GM18520 (cell line): ENCODE data around the gene GRPR.
"Not testable (repeated sequence)": the region's sequence is repeated elsewhere in the genome, so short reads cannot be mapped to it uniquely, and the experiment has no call there.

Experiments
- ATAC-seq: cut with Tn5 transposase; IDR thresholded peaks from one replicate; pipeline ENCODE4 v1.9.1; 2021; ENCODE audit not compliant: unreplicated experiment

Gene GRPR

DNA sequence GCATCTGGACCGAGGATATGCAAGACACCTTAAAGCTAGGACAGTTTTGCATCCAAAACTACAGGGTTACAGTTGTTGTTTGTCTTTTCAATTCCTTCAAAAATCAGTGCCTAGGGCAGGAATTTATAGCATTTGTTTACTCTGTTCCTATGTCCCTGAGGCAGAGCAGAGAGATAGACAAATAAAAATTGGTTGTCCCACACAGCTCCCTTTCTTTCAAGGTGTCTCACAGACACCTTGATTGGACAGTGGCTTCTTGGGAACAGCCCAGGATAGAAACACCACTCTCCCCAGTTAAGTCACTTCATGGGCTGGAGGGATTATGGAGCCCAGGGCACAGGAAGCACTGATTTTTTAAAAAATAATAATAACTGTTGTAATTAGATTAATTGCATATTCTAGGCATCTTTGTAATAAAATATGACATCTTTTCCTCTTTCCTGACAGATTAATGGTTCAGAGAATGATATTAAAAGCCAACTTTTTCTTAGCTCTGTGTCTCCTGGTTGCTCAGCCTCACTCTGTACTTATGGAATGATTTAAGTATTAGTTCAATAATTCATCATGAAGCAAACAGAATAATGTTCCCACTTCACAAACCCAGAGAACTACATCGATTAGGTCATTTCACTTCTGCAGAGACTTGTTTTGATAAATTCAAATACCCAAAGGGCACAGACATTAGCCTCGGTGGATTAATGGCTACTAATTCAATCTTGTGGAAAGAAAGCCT, 52.1 kb downstream of the GRPR start:
- ATAC-seq = no peak

DNA sequence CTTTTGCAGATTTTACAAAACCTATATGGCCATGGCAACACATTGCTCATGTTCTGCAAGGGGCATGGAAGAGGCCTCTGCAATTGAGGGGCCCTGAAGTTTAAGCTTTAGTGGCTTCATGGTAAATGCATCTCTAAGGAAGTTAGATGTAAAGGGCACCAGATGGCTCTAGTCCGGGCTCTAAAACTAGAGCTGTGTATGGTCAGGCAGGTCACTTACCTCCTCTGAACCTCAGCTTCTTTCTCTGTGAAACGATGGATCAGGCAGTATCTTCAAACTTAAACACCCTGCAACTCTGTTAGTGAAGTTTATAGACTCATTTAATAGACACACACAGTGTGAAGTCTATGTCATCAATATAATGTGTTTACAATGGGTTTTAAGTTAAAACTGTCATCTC, 53.9 kb downstream of the GRPR start:
- ATAC-seq = no peak

DNA sequence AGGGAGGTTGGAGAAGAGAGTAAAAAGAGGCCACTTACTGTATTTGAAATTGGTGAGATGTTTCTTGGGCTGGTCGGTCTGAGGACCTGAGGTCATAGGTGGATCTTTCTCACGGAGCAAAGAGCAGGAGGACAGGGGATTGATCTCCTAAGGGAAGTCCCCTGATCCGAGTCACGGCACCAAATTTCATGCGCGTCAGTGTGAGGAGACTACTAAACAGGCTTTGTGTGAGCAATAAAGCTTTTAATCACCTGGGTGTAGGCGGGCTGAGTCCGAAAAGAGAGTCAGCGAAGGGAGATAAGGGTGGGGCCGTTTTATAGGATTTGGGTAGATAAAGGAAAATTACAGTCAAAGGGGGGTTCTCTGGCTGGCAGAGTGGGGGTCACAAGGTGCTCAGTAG, 60.5 kb downstream of the GRPR start:
- not testable (repeated sequence) for ATAC-seq

DNA sequence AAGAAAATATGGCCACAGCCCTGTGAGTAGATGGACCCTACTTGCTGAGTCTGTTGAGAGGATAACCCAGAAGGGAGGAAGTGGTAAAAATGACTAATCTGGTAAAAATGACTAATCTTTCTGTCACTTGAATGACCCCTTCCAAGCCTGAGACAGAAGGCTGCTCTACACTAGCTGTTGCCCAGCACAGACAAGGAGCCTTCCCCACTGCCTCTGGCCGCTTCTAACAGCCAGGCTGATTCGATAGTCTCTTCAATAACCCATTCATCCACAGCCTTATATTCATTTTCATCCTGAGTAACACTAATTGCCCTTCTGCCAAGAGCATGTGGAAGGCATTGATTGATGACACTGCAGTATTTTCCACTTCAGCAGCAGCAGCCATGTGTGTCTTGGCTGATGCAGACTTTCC, 62.4 kb downstream of the GRPR start:
- peak; percentile 98 for ATAC-seq

DNA sequence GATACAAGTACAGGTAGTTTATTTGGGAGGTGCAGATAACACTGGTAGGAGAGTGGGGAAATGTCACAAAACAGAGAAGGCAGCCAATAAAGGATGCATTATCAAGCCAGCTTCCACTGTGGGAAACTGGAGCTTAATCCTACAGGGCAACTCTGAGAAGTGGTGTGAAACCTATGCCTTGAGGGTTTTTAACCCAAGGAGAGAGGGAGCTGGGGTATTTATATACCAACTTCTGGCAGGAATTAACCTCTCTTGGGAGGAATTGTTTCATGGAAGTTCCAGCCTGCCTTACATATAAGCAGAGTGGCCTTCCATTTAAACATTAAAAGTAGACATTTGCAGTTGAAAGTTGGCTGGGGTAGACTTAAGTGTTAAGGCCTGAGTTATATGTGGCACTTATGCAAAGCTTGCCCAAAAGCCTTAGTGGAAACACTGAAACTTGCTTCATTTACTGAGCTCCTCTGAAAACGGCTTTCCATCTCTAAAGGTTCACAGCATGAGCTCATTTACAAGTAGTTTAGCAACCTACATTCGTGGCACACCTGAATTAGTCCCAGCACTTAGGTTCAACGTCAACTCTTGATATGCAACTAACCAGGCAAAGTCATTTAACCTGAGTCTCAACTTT, 63.1 kb downstream of the GRPR start:
- no peak for ATAC-seq

DNA sequence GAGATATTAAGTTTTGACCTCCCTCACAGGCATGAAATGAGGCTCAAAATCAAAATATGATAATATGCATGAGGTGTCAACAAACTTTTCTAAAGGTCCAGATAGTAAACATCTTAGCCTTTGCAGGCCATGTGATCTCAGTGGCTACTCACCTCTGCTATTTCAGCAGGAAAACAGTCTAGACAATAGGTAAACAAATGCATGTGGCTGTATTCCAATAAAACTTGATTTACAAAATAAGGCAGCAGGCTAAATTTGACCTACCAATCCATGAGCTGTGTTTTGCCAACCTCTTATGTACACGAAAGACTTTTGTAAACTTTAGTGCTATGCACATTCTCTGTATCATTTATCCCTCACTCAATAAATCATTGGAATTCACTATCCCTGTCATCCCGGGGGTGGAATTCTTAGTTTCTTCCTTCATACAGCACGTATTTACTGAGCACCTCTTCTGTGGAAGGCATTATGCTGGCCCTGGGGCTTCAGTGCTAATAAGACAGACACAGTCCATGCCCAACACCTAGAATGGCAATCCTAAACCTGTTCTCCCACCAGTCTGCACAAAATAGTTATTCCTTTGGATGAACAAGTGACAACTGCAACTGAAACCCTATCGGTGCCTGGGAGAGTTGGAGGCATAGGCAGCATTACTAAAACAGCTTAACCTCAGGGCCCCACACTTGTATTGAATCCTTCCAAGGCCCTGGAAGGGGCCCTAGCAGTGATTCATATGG, 63.8 kb downstream of the GRPR start:
- ATAC-seq = no peak

DNA sequence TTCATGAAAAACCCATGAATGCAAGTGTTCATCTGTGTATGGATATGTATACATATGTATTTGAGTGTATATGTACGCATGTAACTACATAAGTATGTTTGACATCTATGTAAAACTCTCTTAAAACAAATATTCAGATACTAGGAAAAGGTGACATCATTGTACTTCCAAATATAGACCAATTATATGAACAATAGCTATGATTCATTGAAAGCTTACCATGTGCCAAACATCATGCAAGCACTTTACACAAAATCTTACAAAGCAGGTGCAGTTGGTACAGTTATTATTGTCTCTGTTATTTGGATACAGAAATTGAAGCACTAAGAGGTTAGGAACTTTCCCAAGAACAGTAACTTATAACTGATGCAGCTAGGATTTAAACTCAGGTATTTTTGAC, 65.3 kb downstream of the GRPR start:
- no peak for ATAC-seq

DNA sequence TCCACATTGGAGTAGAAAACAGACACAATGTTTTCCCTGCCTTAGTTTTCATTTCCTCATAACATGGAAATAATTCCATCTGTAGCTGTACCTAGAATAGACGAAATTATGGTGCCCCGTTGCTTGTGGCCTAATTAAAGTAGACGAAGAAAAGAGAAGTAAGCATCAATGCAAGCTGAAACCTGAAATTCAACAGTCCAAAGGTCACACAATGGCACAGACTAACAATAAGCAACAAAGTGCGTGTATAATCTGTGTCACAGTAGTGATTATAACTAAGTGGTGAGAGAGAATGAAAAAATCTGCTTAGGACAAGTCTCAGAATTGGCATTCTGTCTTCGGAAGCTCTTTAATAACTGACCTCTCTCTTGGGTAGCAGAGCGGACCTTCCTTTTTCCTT, 68.2 kb downstream of the GRPR start:
- ATAC-seq = no peak

DNA sequence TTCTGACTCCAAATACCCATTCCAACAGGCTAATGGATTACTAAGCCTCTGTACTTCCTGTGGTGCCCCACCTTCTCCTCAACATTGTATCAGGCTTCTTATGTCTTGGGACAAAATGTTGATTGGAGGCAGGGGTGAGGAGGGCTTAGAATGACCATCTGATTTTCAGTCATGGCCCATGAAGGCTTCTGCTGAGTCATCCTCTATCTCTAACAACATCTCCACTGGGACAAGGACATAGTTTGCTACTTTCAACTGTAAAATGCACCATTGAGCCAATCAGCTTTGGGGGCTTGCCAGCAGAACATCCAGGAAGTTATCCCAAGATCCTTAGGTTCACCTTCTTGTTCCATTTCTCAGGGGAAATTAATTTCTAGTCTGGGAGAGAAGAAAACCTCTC, 73.5 kb downstream of the GRPR start:
- no peak for ATAC-seq

DNA sequence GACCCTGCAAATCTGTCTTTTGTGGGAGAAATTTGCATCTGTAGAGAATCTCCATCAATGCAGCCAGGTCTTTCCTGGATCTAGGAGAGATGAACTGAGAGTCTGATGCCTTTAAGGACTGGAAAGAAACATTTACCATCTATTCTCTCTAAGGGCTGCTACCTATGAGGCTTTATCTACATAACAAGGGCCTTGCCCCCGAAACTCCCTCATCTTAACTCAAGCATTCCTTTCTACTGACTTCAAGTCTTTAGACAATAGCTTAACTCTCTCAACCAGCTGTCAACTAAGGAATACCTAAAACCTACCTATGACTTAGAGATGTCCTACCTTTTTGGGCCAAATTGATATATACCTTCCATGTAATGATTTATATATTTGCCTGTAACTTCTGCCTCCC, 76.0 kb downstream of the GRPR start:
- no peak for ATAC-seq

DNA sequence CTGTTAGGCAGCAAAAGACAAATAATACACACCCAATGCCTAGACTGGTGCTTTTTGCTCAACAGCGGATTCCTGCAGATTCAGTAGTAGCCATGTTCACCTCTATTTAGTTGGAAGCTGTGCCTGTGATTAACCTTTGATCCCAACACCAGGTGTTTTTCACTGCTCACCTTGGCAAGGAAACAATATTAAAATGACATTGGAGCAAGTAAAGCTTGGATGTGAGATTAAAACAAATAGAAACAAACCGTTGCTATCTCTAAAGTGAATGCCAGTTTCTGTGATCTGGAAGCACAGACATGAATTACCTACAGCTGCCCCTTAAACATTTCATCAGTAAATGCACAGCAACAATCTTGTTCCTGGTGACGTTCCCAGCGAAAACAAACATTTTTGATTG, 79.6 kb downstream of the GRPR start:
- ATAC-seq = no peak
